ENCODE results near the gene MAST4. TPM values are rescaled to one million over a fixed set of nuclear protein-coding genes. Genes with fewer than 3 reads are reported as not detected.

The MAST4 gene
- total RNA-seq, 2 donors from 2014 or later = 9.5 to 20.8 TPM

DNA sequence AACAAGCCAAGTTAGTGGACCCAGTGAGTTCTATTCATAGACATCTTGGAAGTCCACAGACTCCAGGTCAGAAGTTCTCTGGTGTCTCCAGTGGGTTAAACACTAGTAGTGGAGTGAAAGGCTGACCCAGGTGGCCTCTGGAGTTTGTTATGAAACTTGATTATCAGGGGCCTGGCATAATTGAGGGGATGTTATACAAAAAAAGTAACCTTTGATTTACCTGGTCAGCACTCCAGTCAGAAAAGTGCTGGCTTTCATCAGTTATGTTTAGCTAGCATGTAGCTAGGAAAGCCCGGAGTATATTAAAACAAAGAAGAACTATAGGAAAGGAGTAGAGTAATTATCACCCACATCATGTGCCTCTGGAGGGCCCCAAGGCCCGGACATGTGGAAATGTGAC lies 429.3 kb downstream of the MAST4 start:
- no peaks in the 10 kb centered on the region for H3K9me3 ChIP-seq
- no peak overlapping the region for H3K9ac ChIP-seq (ENCODE audit: low read depth in 2 of 2, low read length in 2 of 2)
- TF ChIP-seq, protein P1, sequence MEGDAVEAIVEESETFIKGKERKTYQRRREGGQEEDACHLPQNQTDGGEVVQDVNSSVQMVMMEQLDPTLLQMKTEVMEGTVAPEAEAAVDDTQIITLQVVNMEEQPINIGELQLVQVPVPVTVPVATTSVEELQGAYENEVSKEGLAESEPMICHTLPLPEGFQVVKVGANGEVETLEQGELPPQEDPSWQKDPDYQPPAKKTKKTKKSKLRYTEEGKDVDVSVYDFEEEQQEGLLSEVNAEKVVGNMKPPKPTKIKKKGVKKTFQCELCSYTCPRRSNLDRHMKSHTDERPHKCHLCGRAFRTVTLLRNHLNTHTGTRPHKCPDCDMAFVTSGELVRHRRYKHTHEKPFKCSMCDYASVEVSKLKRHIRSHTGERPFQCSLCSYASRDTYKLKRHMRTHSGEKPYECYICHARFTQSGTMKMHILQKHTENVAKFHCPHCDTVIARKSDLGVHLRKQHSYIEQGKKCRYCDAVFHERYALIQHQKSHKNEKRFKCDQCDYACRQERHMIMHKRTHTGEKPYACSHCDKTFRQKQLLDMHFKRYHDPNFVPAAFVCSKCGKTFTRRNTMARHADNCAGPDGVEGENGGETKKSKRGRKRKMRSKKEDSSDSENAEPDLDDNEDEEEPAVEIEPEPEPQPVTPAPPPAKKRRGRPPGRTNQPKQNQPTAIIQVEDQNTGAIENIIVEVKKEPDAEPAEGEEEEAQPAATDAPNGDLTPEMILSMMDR (IDR thresholded peaks at IDR 0.05) = no peak
- no peaks in the 10 kb centered on the region for H3K36me3 ChIP-seq
- H3K27me3 ChIP-seq = no peaks in the 10 kb centered on the region
- no peak overlapping the region for H3K4me3 ChIP-seq
- DNase-seq = no peak
- H3K4me1 ChIP-seq = no peaks in the 10 kb centered on the region
- H3K27ac ChIP-seq = no peak overlapping the region
- intact Hi-C loops (cut with DNase I) = no loop called here

DNA sequence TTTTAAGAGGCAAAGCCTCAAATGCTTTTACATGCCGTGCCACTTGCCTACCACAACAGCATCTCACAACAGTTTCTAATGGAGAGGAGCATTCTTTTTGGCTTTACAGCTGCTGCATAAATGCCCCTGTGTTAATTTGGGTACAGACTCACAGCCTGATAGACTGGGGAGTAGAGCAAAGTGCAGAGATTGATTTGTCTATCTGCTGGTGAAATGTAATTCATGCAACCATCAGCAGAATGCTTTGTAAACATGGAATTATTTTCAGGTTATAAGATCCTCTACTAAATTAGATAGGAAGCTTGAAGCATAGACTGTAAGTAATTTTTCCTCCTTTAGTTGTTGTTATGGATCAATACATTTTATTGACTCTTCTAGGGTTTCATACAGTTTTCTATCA lies 430.1 kb downstream of the MAST4 start:
- DNase-seq = no peak

DNA sequence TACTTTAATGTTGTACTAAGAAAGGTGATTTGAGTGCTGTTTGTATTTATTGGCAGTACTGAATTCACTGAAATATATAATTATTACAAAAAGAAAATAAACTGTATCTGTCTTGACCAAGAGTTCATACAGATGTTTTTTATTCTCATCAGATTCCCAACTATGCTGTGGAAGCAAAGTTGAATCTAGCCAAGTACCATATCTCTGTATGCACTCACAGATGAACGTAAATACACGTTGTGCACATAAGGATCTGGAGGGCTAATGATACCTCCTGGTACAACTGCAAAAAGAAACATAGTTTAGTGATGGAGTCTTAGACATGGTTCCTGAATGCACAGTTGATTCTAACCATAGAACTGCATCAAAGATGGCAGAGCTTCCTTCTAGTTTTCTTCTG lies 431.0 kb downstream of the MAST4 start:
- no peak overlapping the region for H3K9ac ChIP-seq (ENCODE audit: low read depth in 2 of 2, low read length in 2 of 2)
- no peak overlapping the region for H3K27ac ChIP-seq
- TF ChIP-seq, protein P1 (IDR thresholded peaks at IDR 0.05) = no peak

More for the DNA sequence above, 430.1 kb downstream of the MAST4 start:
- intact Hi-C loops (cut with DNase I) = no loop called here
- no peaks in the 10 kb centered on the region for H3K27me3 ChIP-seq
- H3K9ac ChIP-seq (ENCODE audit: low read depth in 2 of 2, low read length in 2 of 2) = no peak overlapping the region
- H3K4me1 ChIP-seq = no peaks in the 10 kb centered on the region
- no peak overlapping the region for H3K4me3 ChIP-seq
- no peaks in the 10 kb centered on the region for H3K36me3 ChIP-seq
- TF ChIP-seq, protein P1 (IDR thresholded peaks at IDR 0.05) = no peak
- no peak overlapping the region for H3K27ac ChIP-seq
- no peaks in the 10 kb centered on the region for H3K9me3 ChIP-seq

DNA sequence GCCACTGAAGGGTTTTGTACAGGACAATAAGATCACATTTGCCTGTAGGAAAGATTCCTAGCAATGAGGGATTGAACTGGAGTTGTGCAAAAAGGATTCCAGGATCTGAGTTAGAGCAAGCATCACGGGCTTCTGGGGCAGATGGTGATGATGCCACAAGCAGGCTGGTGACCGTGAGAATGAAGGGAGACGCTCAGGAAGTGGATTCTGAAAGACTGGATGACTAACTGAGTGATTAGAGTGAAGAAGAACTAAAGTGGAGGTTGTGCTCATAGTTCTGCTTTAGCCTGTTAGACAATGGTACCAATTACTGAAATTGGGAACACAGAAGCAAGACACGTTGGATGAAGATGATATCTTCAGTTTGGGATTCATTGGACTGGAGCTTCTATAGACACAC lies 432.2 kb downstream of the MAST4 start:
- intact Hi-C loops (cut with DNase I) = no loop called here
- Histone ChIP-seq H3K4me1 (no peaks in the 10 kb centered on the region), H3K9ac (ENCODE audit: low read depth in 2 of 2, low read length in 2 of 2) (no peak overlapping the region), H3K36me3 (no peaks in the 10 kb centered on the region), H3K4me3 (no peak overlapping the region), H3K9me3 (no peaks in the 10 kb centered on the region), H3K27ac (no peak overlapping the region), H3K27me3 (no peaks in the 10 kb centered on the region)
- TF ChIP-seq, protein P1 (IDR thresholded peaks at IDR 0.05) = no peak
- DNase-seq = no peak

More for the DNA sequence above, 431.0 kb downstream of the MAST4 start:
- intact Hi-C loops (cut with DNase I) = no loop called here
- DNase-seq = no peak
- Histone ChIP-seq H3K4me3 (no peak overlapping the region), H3K4me1 (no peaks in the 10 kb centered on the region), H3K27me3 (no peaks in the 10 kb centered on the region), H3K36me3 (no peaks in the 10 kb centered on the region), H3K9me3 (no peaks in the 10 kb centered on the region)

DNA sequence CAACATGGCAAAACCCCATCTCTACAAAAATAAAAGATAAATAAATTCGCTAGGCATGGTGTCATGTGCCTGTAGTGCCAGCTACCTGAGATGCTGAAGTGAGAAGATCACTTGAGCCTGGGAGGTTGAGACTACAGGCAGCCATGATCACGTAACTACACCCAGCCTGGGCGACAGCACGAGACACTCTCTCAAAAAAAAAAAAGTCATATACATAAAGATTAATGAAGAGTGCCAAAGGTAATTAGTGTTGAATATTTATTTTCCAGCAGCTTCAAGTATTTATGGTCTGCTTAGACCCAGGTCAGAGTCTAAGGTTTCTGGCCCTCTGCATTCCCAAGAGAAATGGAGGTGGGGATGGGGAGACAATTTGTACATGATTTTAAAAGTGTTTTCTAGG lies 432.7 kb downstream of the MAST4 start:
- H3K9me3 ChIP-seq = no peaks in the 10 kb centered on the region
- H3K27ac ChIP-seq = no peak overlapping the region
- H3K4me3 ChIP-seq = no peak overlapping the region
- no peak for DNase-seq
- H3K36me3 ChIP-seq = no peaks in the 10 kb centered on the region
- no peak overlapping the region for H3K9ac ChIP-seq (ENCODE audit: low read depth in 2 of 2, low read length in 2 of 2)
- no peaks in the 10 kb centered on the region for H3K4me1 ChIP-seq
- intact Hi-C loops (cut with DNase I) = no loop called here
- TF ChIP-seq, protein P1 (IDR thresholded peaks at IDR 0.05) = no peak
- H3K27me3 ChIP-seq = no peaks in the 10 kb centered on the region

DNA sequence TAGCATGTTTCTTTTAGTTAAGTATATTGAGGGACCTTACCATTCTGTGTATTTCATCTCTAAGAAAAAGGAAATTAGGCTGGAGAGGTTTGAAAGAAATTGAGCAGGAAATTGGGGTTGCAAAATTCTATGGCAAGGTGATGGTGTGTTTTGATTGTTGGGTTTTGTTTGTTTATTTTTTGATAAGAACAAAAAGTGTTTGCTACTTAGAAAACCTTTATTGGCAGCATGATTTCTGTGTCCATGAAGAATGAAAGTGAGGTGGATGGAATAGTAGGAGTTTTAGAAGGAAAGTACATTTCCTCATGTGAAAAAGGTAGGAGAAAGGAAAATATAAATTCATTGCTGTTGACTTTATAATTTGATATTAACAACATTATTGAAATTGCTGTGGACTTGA lies 433.3 kb downstream of the MAST4 start:
- Histone ChIP-seq H3K27me3 (no peaks in the 10 kb centered on the region), H3K9me3 (no peaks in the 10 kb centered on the region), H3K4me3 (no peak overlapping the region), H3K9ac (ENCODE audit: low read depth in 2 of 2, low read length in 2 of 2) (no peak overlapping the region), H3K36me3 (no peaks in the 10 kb centered on the region), H3K4me1 (no peaks in the 10 kb centered on the region), H3K27ac (no peak overlapping the region)
- DNase-seq = no peak
- TF ChIP-seq, protein P1 (IDR thresholded peaks at IDR 0.05) = no peak
- intact Hi-C loops (cut with DNase I) = no loop called here
